ENCODE measurements around the gene PNPLA6. TPM values are rescaled to one million over a fixed set of nuclear protein-coding genes. Genes with fewer than 3 reads are reported as not detected.

PNPLA6 gene
- total and polyA plus RNA-seq, 9 of the 15 experiments (the other 6 are each of a cell fraction or from before 2014, with no cell fraction given): 0.07 to 30.2 (median 8.3) TPM

DNA sequence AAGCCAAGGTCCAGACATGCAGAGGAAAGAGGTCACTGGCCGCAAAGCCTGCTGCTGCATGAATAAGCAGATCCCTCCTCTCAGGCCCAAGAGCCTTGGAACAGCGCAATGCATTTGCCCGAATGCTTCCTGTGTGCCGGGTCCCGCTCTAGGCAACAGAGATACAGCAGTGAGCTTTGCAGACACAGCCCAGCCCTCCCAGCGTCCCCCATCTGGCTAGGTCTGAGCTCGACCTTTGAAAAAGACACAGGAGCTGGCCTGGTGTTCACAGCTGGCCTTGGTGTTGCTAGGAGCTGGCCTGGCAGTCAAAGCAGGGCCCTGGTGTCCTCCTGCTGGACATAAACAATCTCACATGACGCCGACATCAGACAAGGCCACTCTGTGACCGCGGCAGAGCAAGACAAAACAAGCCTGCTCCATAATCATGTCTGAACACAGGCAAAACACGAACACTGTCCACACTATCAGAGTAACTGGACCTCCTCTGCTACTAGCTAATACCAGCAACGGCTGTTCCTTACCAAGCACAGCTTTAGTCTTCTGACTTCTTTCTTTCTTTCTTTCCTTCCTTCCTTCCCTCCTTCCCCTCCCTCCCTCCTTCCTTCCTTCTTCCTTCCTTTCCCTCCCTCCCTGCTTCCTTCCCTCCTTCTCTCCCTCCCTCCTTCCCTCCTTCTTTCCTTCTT lies 41.0 kb upstream of the PNPLA6 start (continued):
- TF ChIP-seq, protein P1, sequence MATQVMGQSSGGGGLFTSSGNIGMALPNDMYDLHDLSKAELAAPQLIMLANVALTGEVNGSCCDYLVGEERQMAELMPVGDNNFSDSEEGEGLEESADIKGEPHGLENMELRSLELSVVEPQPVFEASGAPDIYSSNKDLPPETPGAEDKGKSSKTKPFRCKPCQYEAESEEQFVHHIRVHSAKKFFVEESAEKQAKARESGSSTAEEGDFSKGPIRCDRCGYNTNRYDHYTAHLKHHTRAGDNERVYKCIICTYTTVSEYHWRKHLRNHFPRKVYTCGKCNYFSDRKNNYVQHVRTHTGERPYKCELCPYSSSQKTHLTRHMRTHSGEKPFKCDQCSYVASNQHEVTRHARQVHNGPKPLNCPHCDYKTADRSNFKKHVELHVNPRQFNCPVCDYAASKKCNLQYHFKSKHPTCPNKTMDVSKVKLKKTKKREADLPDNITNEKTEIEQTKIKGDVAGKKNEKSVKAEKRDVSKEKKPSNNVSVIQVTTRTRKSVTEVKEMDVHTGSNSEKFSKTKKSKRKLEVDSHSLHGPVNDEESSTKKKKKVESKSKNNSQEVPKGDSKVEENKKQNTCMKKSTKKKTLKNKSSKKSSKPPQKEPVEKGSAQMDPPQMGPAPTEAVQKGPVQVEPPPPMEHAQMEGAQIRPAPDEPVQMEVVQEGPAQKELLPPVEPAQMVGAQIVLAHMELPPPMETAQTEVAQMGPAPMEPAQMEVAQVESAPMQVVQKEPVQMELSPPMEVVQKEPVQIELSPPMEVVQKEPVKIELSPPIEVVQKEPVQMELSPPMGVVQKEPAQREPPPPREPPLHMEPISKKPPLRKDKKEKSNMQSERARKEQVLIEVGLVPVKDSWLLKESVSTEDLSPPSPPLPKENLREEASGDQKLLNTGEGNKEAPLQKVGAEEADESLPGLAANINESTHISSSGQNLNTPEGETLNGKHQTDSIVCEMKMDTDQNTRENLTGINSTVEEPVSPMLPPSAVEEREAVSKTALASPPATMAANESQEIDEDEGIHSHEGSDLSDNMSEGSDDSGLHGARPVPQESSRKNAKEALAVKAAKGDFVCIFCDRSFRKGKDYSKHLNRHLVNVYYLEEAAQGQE (IDR thresholded peaks at IDR 0.05; ENCODE audit: borderline replicate concordance): peak; percentile 28; the same call in 1 of the 2 replicates
- TF ChIP-seq, protein P1 (CRISPR knock-in tag; IDR thresholded peaks at IDR 0.05; ENCODE audit: low read depth): 0 out of 2 replicates have a peak, but pooled peaks have one; percentile 40
- TF ChIP-seq, protein P2, sequence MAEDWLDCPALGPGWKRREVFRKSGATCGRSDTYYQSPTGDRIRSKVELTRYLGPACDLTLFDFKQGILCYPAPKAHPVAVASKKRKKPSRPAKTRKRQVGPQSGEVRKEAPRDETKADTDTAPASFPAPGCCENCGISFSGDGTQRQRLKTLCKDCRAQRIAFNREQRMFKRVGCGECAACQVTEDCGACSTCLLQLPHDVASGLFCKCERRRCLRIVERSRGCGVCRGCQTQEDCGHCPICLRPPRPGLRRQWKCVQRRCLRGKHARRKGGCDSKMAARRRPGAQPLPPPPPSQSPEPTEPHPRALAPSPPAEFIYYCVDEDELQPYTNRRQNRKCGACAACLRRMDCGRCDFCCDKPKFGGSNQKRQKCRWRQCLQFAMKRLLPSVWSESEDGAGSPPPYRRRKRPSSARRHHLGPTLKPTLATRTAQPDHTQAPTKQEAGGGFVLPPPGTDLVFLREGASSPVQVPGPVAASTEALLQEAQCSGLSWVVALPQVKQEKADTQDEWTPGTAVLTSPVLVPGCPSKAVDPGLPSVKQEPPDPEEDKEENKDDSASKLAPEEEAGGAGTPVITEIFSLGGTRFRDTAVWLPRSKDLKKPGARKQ (CRISPR knock-in tag; IDR thresholded peaks at IDR 0.05): no peak
- TF ChIP-seq TAL1 (IDR thresholded peaks at IDR 0.05) (0 out of 2 replicates have a peak, but pooled peaks have one; percentile 17), HIVEP1 (CRISPR knock-in tag; IDR thresholded peaks at IDR 0.05) (no peak), MYC (IDR thresholded peaks at IDR 0.05; ENCODE audit: low read depth, low read length) (no peak), MYC (CRISPR knock-in tag; IDR thresholded peaks at IDR 0.05; ENCODE audit: borderline replicate concordance, low read depth) (no peak)
- TF ChIP-seq, protein P3, sequence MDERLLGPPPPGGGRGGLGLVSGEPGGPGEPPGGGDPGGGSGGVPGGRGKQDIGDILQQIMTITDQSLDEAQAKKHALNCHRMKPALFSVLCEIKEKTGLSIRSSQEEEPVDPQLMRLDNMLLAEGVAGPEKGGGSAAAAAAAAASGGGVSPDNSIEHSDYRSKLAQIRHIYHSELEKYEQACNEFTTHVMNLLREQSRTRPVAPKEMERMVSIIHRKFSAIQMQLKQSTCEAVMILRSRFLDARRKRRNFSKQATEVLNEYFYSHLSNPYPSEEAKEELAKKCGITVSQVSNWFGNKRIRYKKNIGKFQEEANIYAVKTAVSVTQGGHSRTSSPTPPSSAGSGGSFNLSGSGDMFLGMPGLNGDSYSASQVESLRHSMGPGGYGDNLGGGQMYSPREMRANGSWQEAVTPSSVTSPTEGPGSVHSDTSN (CRISPR knock-in tag; IDR thresholded peaks at IDR 0.05; ENCODE audit: low read depth): no peak
- TF ChIP-seq, protein P3 (tag; conservative IDR thresholded peaks at IDR 0.05; ENCODE audit: low read depth): no peak; the same call in 1 of the 2 replicates
